B cell (primary cell): ENCODE results near the gene GRIN2D. TPM values are rescaled to one million over a fixed set of nuclear protein-coding genes. Genes with fewer than 3 reads are reported as not detected.

Experiments used
- ATAC-seq: fragments of 200-7000 bp; cut with Tn5 transposase; one replicate; pipeline ENCODE4 v1.10.0; 2021; ENCODE audit warnings: low read depth, mild to moderate bottlenecking, moderate number of reproducible peaks, moderate library complexity
- CTCF ChIA-PET: fragments of 350-600 bp; sonication (Branson Sonifier 250); formaldehyde crosslinking; loops from one replicate; lab custom pipeline; 2021; ENCODE audit warnings: antibody characterized with exemption, inconsistent platforms; lab: Charles Lee
- POLR2A ChIA-PET: fragments of 350-600 bp; sonication (Branson Sonifier 250); formaldehyde crosslinking; loops from one replicate; lab custom pipeline; 2021; ENCODE audit warnings: antibody characterized with exemption; lab: Charles Lee
- DNase-seq: peaks from one replicate; pipeline ENCODE4 v3.0.0; 2013
- H2AFZ ChIP-seq: 2 replicates; pipeline ENCODE4 v1.6.1; 2012; ENCODE audit warnings: mild to moderate bottlenecking, low read depth, low read length; ENCODE audit not compliant: insufficient read depth, poor library complexity, severe bottlenecking
- H3K27ac ChIP-seq, 2 donors: 1 replicate in 1 of 2; 2 replicates in 1 of 2; pipeline ENCODE4 v1.5.1; 2012 to 2013; ENCODE audit warnings: low read length in 2 of 2, mild to moderate bottlenecking in 2 of 2, moderate library complexity in 1 of 2
- H3K27me3 ChIP-seq, 4 experiments: fragments of 200-600 bp in 1 of 4; sonication (generic) in 1 of 4; replicated peaks in 1 of 4; 1 replicate in 2 of 4; 2 replicates in 2 of 4; pipeline versions ENCODE4 v1.6.1 to v1.7.0; 2013 to 2016; ENCODE audit warnings: low read length in 3 of 4, mild to moderate bottlenecking in 2 of 4, mixed read lengths in 1 of 4, moderate library complexity in 1 of 4; ENCODE audit not compliant: insufficient read depth in 4 of 4, control insufficient read depth in 3 of 4; ENCODE audit errors: control extremely low read depth in 1 of 4
- H3K36me3 ChIP-seq, 2 experiments: replicated peaks in 1 of 2; 1 replicate in 1 of 2; 2 replicates in 1 of 2; pipeline versions ENCODE4 v1.6.1 to v1.7.1; 2013; ENCODE audit warnings: low read length in 1 of 2; ENCODE audit not compliant: insufficient read depth in 2 of 2, control insufficient read depth in 1 of 2; ENCODE audit errors: control extremely low read depth in 1 of 2, extremely low read depth in 1 of 2
- H3K4me1 ChIP-seq, 2 donors: fragments of 200-600 bp in 1 of 2; sonication (generic) in 1 of 2; 1 replicate in 1 of 2; 2 replicates in 1 of 2; pipeline versions ENCODE4 v1.5.1 to v1.6.1; 2013 to 2017; ENCODE audit warnings: low read length in 2 of 2; ENCODE audit not compliant: control insufficient read depth in 2 of 2, insufficient read depth in 2 of 2
- H3K4me2 ChIP-seq: replicated peaks from 2 replicates; pipeline ENCODE3; 2012; ENCODE audit warnings: mild to moderate bottlenecking, low read depth, low read length; ENCODE audit not compliant: poor library complexity, severe bottlenecking
- H3K4me3 ChIP-seq, 5 experiments: fragments of 200-600 bp in 1 of 5; sonication (generic) in 1 of 5; 1 replicate in 3 of 5; 2 replicates in 2 of 5; pipeline versions ENCODE4 v1.5.1 to v1.7.0; 2011 to 2016; ENCODE audit warnings: low read length in 4 of 5, mild to moderate bottlenecking in 4 of 5, low read depth in 2 of 5, control low read depth in 1 of 5, moderate library complexity in 1 of 5; ENCODE audit not compliant: insufficient read depth in 1 of 5; ENCODE audit errors: control extremely low read depth in 1 of 5, extremely low read depth in 1 of 5
- H3K79me2 ChIP-seq: fragments of 200-600 bp; sonication (generic); one replicate; pipeline ENCODE4 v1.6.0; 2016; ENCODE audit warnings: low read length; ENCODE audit not compliant: control insufficient read depth, insufficient read depth
- H3K9ac ChIP-seq: fragments of 200-600 bp; sonication (generic); 2 replicates; pipeline ENCODE4 v1.6.1; 2017; ENCODE audit warnings: mild to moderate bottlenecking, low read length, moderate library complexity
- H3K9me3 ChIP-seq, 3 donors: one replicate each; pipeline versions ENCODE4 v1.6.1 to v1.7.1; 2013; ENCODE audit warnings: low read length in 2 of 3; ENCODE audit not compliant: control insufficient read depth in 2 of 3, insufficient read depth in 1 of 3; ENCODE audit errors: control extremely low read depth in 1 of 3
- H4K20me1 ChIP-seq: 2 replicates; pipeline ENCODE4 v1.6.0; 2012; ENCODE audit warnings: mild to moderate bottlenecking, low read length; ENCODE audit not compliant: insufficient read depth, control insufficient read depth, poor library complexity, severe bottlenecking
- H3K27ac Mint-ChIP-seq: one replicate; pipeline ENCODE4 v1.8.0; 2021; ENCODE audit warnings: mixed read lengths
- H3K27me3 Mint-ChIP-seq: one replicate; pipeline ENCODE4 v1.8.0; 2021; ENCODE audit warnings: mixed read lengths
- H3K4me1 Mint-ChIP-seq: one replicate; pipeline ENCODE4 v1.8.0; 2021; ENCODE audit warnings: mixed read lengths
- H3K4me3 Mint-ChIP-seq: one replicate; pipeline ENCODE4 v1.8.0; 2021; ENCODE audit warnings: mixed read lengths
- H3K9me3 Mint-ChIP-seq: one replicate; pipeline ENCODE4 v1.8.0; 2022; ENCODE audit warnings: mixed read lengths; ENCODE audit not compliant: insufficient read depth
- EZH2 ChIP-seq: IDR thresholded peaks from 2 replicates; pipeline ENCODE4 v1.6.1; 2012; ENCODE audit warnings: borderline replicate concordance, low read depth, mild to moderate bottlenecking, moderate library complexity, low read length; ENCODE audit not compliant: insufficient read depth, poor library complexity, severe bottlenecking
- WGBS: methylation state at CpG from one replicate; pipeline ENCODE4 v1.1.5; 2013; ENCODE audit warnings: missing lambda C conversion rate; ENCODE audit not compliant: insufficient coverage; 5-methylcytosine and 5-hydroxymethylcytosine counted together
- intact Hi-C: fragments of 100-400 bp; cut with micrococcal nuclease; formaldehyde crosslinking; loops from one replicate; pipeline ENCODE4 v1.10.0; 2022
- polyA minus RNA-seq: library from RNA; depleted of rRNA, polyadenylated mRNA; stranded (reverse); fragments of >200 nt; gene quantifications from 2 replicates; pipeline ENCODE4 v1.2.3, GENCODE V29; 2012
- polyA plus RNA-seq: library from polyadenylated mRNA; depleted of rRNA; stranded (reverse); fragments of >200 nt; gene quantifications from 2 replicates; pipeline ENCODE4 v1.2.3, GENCODE V29; 2012
- total RNA-seq, 2 donors: library from RNA; stranded (reverse); fragments of 120-200 nt in 1 of 2; gene quantifications; 1 replicate in 1 of 2; 2 replicates in 1 of 2; pipeline versions ENCODE4 v1.2.3 to v1.2.4, GENCODE V29; 2013 to 2022
- TF ChIP-seq, protein P1 (sequence below): fragments of 200-600 bp; IDR thresholded peaks from one replicate; pipeline ENCODE4 v1.8.0; 2022; ENCODE audit warnings: antibody characterized with exemption, mild to moderate bottlenecking

GRIN2D gene
- total RNA-seq (not detected in 2 replicates), polyA plus RNA-seq (not detected in 2 replicates), polyA minus RNA-seq (0.09 TPM in 1 of 2 replicates, not detected in the other)
- total RNA-seq (2013), result 0.02 TPM

DNA sequence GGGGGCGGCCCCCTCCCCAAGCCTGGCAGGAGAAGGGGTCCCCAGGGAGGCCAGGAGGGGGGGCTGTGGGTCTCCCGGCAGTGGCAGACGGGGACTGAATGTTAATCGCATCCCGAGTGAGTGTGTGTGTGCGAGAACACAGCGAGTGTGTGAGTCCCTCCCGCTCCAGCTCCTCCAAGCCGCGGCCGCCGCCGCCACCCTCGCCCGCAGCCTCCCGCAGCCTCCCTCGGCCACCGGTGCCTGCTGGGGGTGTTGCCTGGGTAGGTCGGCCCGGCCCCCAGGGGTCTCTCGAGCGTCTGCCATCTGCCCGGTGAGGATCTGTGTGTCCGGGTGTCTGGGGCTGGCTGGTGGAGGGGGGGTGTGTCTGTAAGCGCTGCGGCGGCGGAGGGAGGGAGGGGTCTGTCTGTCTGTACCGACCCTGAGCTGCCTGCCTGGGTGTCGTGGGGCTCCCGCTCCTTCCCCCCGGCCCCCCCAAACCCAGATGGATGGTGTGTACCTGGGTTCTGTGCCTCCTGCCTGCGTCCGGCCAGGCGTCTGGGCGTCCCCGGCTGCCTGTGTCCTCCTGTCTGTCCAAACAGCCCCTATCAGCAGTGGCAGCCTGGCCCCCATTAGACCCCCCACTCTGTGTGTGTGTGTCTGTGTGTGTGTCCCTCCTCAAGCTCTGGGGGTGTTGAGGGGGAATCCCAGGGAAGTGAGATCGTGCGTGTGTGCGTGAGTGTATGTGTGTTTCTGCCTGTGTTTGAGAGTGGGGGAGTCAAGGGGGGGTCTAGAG is at the start of gene GRIN2D:
TSS of gene GRIN2D (plus strand) at position 110 of the 772 bp plus-strand sequence. CDS start 4,725 bp downstream, outside the sequence.
- no peak for ATAC-seq
- H3K4me3 ChIP-seq, result peak within 1 kb of the TSS in 3 of 5 experiments; percentile 2 to 41 (median 26)
- peak within 1 kb of the TSS; percentile 56 for H2AFZ ChIP-seq
- peak within 1 kb of the TSS; percentile 54 for H3K27ac Mint-ChIP-seq
- peak within 1 kb of the TSS; percentile 72 for H3K4me2 ChIP-seq
- H3K9ac ChIP-seq, result peak within 1 kb of the TSS; percentile 47
- WGBS, result under 1% methylated on average over 37 of the region's 40 CpGs
- H4K20me1 ChIP-seq, result no peaks in the 10 kb centered on the region
- peaks cover 56 to 61% of the 10 kb centered on the region in 2 donors for H3K4me1 ChIP-seq
- POLR2A ChIA-PET, result interaction anchor here (0.6 to 1.3 kb wide), 3 partner anchors 19 to 184 kb away, joined by 3 to 4 read pairs (median 4); partner anchors contain the start of gene TMEM143
- peak; percentile 91 for TF ChIP-seq EZH2
- TF ChIP-seq, protein P1, sequence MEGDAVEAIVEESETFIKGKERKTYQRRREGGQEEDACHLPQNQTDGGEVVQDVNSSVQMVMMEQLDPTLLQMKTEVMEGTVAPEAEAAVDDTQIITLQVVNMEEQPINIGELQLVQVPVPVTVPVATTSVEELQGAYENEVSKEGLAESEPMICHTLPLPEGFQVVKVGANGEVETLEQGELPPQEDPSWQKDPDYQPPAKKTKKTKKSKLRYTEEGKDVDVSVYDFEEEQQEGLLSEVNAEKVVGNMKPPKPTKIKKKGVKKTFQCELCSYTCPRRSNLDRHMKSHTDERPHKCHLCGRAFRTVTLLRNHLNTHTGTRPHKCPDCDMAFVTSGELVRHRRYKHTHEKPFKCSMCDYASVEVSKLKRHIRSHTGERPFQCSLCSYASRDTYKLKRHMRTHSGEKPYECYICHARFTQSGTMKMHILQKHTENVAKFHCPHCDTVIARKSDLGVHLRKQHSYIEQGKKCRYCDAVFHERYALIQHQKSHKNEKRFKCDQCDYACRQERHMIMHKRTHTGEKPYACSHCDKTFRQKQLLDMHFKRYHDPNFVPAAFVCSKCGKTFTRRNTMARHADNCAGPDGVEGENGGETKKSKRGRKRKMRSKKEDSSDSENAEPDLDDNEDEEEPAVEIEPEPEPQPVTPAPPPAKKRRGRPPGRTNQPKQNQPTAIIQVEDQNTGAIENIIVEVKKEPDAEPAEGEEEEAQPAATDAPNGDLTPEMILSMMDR, result no peak
- no peak within 1 kb of the TSS for H3K27ac ChIP-seq
- DNase-seq, result peak; percentile 62
- intact Hi-C loops, result loop anchor here (10.0 kb wide), 1 partner anchor 101 kb away; no protein-coding TSS in a partner anchor
- peaks cover 0 to 56% (median 33%) of the 10 kb centered on the region in 4 experiments for H3K27me3 ChIP-seq
- H3K9me3 ChIP-seq, result peaks cover 0 to 19% (median 0%) of the 10 kb centered on the region in 3 donors
- no peaks in the 10 kb centered on the region for H3K9me3 Mint-ChIP-seq
- H3K27me3 Mint-ChIP-seq, result peaks cover 33% of the 10 kb centered on the region
- peaks cover 0 to 8% of the 10 kb centered on the region in 2 experiments for H3K36me3 ChIP-seq
- peak within 1 kb of the TSS; percentile 71 for H3K4me3 Mint-ChIP-seq
- peaks cover 35% of the 10 kb centered on the region for H3K4me1 Mint-ChIP-seq
- CTCF ChIA-PET, result interaction anchor here (0.7 to 2.0 kb wide), 5 partner anchors 9 to 366 kb away, joined by 3 to 5 read pairs (median 3); partner anchors contain the start of genes GRWD1 and ZNF114
- peaks cover 18% of the 10 kb centered on the region for H3K79me2 ChIP-seq

DNA sequence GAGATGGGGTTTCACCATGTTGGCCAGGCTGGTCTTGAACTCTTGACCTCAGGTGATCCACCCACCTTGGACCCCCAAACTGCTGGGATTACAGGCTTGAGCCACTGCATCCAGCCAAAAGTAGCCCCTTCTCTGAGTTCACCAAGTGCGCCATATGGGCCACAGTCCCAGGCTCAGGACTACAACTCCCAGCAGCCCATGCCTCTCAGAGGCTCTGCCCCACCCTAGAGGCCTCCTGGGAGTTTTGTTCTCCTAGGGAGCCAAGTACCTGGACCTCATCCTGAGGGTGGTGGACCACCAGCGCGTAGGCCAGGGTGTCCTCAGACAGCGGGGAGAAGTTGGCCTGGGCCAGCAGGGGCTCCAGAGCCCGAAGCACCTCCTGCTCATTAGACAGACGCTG is 48.6 kb upstream of the GRIN2D start:
- Mint-ChIP-seq H3K27me3 (no peaks in the 10 kb centered on the region), H3K4me3 (no peak overlapping the region), H3K4me1 (no peaks in the 10 kb centered on the region), H3K9me3 (no peaks in the 10 kb centered on the region), H3K27ac (no peak overlapping the region)
- H3K27me3 ChIP-seq, result no peaks in the 10 kb centered on the region
- no peak overlapping the region for H3K4me2 ChIP-seq
- H3K4me3 ChIP-seq, result no peak overlapping the region
- intact Hi-C loops, result no loop called here
- H2AFZ ChIP-seq, result no peak overlapping the region
- no peaks in the 10 kb centered on the region for H3K79me2 ChIP-seq
- WGBS, result 89% methylated on average over 6 of the region's 6 CpGs
- ATAC-seq (no peak), DNase-seq (no peak)
- H3K9ac ChIP-seq, result no peak overlapping the region
- no peaks in the 10 kb centered on the region for H4K20me1 ChIP-seq
- no peaks in the 10 kb centered on the region for H3K9me3 ChIP-seq
- CTCF ChIA-PET, result no interaction called here
- no peak overlapping the region for H3K27ac ChIP-seq
- peaks cover 0 to 9% of the 10 kb centered on the region in 2 experiments for H3K36me3 ChIP-seq
- POLR2A ChIA-PET, result no interaction called here
- no peaks in the 10 kb centered on the region for H3K4me1 ChIP-seq
- TF ChIP-seq, protein P1, result no peak
- TF ChIP-seq EZH2, result no peak
